Diencephalon (tissue), 1 donor: ENCODE measurements around the gene ECT2L. TPM values are rescaled to one million over a fixed set of nuclear protein-coding genes. Genes with fewer than 3 reads are reported as not detected.

Source experiments
- total RNA-seq: library from RNA; depleted of rRNA; stranded (reverse); fragments of >200 nt; gene quantifications from one replicate; pipeline ENCODE4 v1.2.3, GENCODE V29; 2014

Gene ECT2L
- total RNA-seq, result 1.2 TPM

GRCh38 chr6:138795809-138796603, at the start of gene ECT2L:
TSS of gene ECT2L (plus strand) at chr6:138796087. CDS start at chr6:138813275, 17,188 bp downstream.

GRCh38 chr6:138773177-138774091, 22.5 kb upstream of the ECT2L start, which contains the start of gene CCDC28A:
TSS of gene CCDC28A (plus strand) at chr6:138773769. CDS start at chr6:138776121, 2,352 bp downstream.

Other genes with a start within 250 kb of the ECT2L start
- gene CCDC28A, start 22.3 kb upstream of the ECT2L start, total RNA-seq, result 7.2 TPM
- gene REPS1, start 192.2 kb downstream of the ECT2L start, total RNA-seq, result 107 TPM
- 18.9 TPM for gene ABRACL, start 232.7 kb downstream of the ECT2L start, total RNA-seq